ENCODE measurements around the gene PRLR.

- TF ChIP-seq, protein P1, sequence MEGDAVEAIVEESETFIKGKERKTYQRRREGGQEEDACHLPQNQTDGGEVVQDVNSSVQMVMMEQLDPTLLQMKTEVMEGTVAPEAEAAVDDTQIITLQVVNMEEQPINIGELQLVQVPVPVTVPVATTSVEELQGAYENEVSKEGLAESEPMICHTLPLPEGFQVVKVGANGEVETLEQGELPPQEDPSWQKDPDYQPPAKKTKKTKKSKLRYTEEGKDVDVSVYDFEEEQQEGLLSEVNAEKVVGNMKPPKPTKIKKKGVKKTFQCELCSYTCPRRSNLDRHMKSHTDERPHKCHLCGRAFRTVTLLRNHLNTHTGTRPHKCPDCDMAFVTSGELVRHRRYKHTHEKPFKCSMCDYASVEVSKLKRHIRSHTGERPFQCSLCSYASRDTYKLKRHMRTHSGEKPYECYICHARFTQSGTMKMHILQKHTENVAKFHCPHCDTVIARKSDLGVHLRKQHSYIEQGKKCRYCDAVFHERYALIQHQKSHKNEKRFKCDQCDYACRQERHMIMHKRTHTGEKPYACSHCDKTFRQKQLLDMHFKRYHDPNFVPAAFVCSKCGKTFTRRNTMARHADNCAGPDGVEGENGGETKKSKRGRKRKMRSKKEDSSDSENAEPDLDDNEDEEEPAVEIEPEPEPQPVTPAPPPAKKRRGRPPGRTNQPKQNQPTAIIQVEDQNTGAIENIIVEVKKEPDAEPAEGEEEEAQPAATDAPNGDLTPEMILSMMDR (IDR thresholded peaks at IDR 0.05): no peak
- no peak for TF ChIP-seq POLR2A (IDR thresholded peaks at IDR 0.05)
Measured at GRCh38 chr5:35252963-35253362, 22.7 kb upstream of the PRLR start.

Measured in uterus (tissue), 2 donors.